Measurements from ENCODE around the gene MAP3K12. TPM values are rescaled to one million over a fixed set of nuclear protein-coding genes. Genes with fewer than 3 reads are reported as not detected.
"Not testable (repeated sequence)": the region's sequence is repeated elsewhere in the genome, so short reads cannot be mapped to it uniquely, and the experiment has no call there.

The MAP3K12 gene
- total and polyA plus RNA-seq, 12 donors: 2.9 to 19.4 (median 4.8) TPM

DNA sequence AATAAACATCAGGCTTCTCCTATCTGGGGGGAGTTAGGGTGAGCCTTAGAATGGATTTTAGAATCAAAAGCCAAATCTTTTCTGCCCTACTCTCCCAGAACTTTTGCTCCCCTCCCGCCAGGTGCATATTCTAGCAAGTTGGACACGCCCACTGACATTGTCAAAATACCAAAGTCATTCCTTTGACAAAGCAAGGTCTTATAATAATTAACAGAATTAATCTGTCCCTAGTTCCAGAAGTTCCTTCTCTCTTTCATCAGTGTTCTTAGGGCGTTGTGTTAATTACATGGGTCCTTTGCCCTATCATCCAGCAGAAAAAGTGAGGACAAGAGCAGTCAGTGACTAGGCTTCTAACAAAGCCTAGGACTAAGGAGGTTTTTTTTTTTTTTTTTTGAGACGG lies 55.3 kb downstream of the MAP3K12 start:
- Histone ChIP-seq H3K4me3 (no peak overlapping the region), H3K4me1 (peaks cover 7 to 45% (median 18%) of the 10 kb centered on the region in 9 donors), H3K27me3 (no peaks in the 10 kb centered on the region), H3K9me3 (no peaks in the 10 kb centered on the region), H3K27ac (no peak overlapping the region), H3K36me3 (peaks cover 0 to 59% (median 12%) of the 10 kb centered on the region in 9 donors)
- ATAC-seq: no peak
- intact Hi-C loops (cut with DNase I): loop anchor here in 1 of 10 donors (10.0 kb wide), 1 partner anchor 61 kb away; the partner anchor contains the start of genes NPFF and TARBP2
- WGBS, 2 donors: 94 to 96% methylated on average over 4 of the region's 4 CpGs
- no peak for DNase-seq
- TF ChIP-seq, protein P1, sequence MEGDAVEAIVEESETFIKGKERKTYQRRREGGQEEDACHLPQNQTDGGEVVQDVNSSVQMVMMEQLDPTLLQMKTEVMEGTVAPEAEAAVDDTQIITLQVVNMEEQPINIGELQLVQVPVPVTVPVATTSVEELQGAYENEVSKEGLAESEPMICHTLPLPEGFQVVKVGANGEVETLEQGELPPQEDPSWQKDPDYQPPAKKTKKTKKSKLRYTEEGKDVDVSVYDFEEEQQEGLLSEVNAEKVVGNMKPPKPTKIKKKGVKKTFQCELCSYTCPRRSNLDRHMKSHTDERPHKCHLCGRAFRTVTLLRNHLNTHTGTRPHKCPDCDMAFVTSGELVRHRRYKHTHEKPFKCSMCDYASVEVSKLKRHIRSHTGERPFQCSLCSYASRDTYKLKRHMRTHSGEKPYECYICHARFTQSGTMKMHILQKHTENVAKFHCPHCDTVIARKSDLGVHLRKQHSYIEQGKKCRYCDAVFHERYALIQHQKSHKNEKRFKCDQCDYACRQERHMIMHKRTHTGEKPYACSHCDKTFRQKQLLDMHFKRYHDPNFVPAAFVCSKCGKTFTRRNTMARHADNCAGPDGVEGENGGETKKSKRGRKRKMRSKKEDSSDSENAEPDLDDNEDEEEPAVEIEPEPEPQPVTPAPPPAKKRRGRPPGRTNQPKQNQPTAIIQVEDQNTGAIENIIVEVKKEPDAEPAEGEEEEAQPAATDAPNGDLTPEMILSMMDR (IDR thresholded peaks at IDR 0.05): no peak

GRCh38 chr12:53441040-53441833 lies 58.0 kb downstream of the MAP3K12 start, which contains the start of gene PRR13:
PRR13 (plus strand) TSS chr12:53441734; CDS start chr12:53442715, 981 bp downstream.
- intact Hi-C loops (cut with DNase I): loop anchor here in 2 of 10 donors (1.0 to 10.0 kb wide), 3 partner anchors 10 to 64 kb away; partner anchors contain the start of genes NPFF (in 1 of the 2), SP1 (in 1 of the 2) and TARBP2 (in 1 of the 2)
- ATAC-seq (peak; percentile 98 to 100 (median 99)), DNase-seq (peak; percentile 98 to 100)
- Histone ChIP-seq H3K27ac (peak within 1 kb of the TSS; percentile 42 to 94 (median 88)), H3K36me3 (peaks cover 0 to 33% (median 7%) of the 10 kb centered on the region in 9 donors), H3K27me3 (no peaks in the 10 kb centered on the region), H3K4me3 (peak within 1 kb of the TSS; percentile 48 to 91 (median 74)), H3K9me3 (no peaks in the 10 kb centered on the region), H3K4me1 (peaks cover 7 to 45% (median 18%) of the 10 kb centered on the region in 9 donors)
- TF ChIP-seq, protein P1 (IDR thresholded peaks at IDR 0.05): peak in 1 of 9 donors; percentile 3
- WGBS, 2 donors: 1% methylated on average over 31 of the region's 31 CpGs

DNA sequence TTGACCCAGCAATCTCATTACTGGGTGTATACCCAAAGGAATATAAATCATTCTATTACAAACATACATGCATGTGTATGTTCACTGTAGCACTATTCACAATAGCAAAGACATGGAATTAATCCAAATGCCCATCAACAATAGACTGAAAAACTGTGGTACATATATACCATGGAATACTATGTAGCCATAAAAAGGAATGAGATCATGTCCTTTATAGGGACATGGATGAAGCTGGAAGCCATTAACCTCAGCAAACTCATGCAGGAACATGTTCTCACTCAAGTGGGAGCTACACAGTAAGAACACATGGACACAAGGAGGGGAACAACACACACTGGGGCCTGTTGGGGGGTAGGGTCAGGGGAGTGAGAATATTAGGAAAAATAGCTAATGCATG lies 59.7 kb downstream of the MAP3K12 start:
- H3K4me3 ChIP-seq; H3K9me3 ChIP-seq; H3K27me3 ChIP-seq; H3K27ac ChIP-seq; DNase-seq; ATAC-seq; intact Hi-C loops (cut with DNase I): not testable (repeated sequence)
- Histone ChIP-seq H3K4me1 (peaks cover 7 to 32% (median 18%) of the 10 kb centered on the region in 9 donors), H3K36me3 (peaks cover 0 to 17% (median 0%) of the 10 kb centered on the region in 9 donors)

- DNase-seq; H3K9me3 ChIP-seq; intact Hi-C loops (cut with DNase I); H3K27me3 ChIP-seq; H3K36me3 ChIP-seq; H3K4me3 ChIP-seq; ATAC-seq; H3K4me1 ChIP-seq; H3K27ac ChIP-seq: not testable (repeated sequence)
- WGBS, 2 donors: 95 to 96% methylated on average over 9 of the region's 9 CpGs
Observed at GRCh38 chr12:53435326-53435725, 63.9 kb downstream of the MAP3K12 start.

- ATAC-seq: no peak
Observed at GRCh38 chr12:53431187-53431586, 68.1 kb downstream of the MAP3K12 start.

More at GRCh38 chr12:53431187-53431586, 68.1 kb downstream of the MAP3K12 start:
- H3K9me3 ChIP-seq: no peaks in the 10 kb centered on the region
- H3K4me3 ChIP-seq: no peak overlapping the region
- no peaks in the 10 kb centered on the region for H3K27me3 ChIP-seq
- H3K27ac ChIP-seq: no peak overlapping the region
- H3K36me3 ChIP-seq: no peaks in the 10 kb centered on the region
- no peaks in the 10 kb centered on the region for H3K4me1 ChIP-seq
- intact Hi-C loops (cut with DNase I): no loop called here
- DNase-seq: no peak
- WGBS, 2 donors: 80 to 84% methylated on average over 7 of the region's 7 CpGs
- TF ChIP-seq, protein P1 (IDR thresholded peaks at IDR 0.05): no peak

All from heart right ventricle (tissue), 16 donors.